HL-60/S4 treated with retinoic acid at 250 ng/mL for 4 days and 3 days (cell line): ENCODE measurements around the gene PANX2.

Experiments
- in situ Hi-C: fragments of 300-500 bp; cut with MboI; formaldehyde crosslinking; loops from 2 replicates; pipeline ENCODE4 v1.7.0; 2022; ENCODE audit warnings: low sequenced_read_pairs

Gene PANX2

DNA sequence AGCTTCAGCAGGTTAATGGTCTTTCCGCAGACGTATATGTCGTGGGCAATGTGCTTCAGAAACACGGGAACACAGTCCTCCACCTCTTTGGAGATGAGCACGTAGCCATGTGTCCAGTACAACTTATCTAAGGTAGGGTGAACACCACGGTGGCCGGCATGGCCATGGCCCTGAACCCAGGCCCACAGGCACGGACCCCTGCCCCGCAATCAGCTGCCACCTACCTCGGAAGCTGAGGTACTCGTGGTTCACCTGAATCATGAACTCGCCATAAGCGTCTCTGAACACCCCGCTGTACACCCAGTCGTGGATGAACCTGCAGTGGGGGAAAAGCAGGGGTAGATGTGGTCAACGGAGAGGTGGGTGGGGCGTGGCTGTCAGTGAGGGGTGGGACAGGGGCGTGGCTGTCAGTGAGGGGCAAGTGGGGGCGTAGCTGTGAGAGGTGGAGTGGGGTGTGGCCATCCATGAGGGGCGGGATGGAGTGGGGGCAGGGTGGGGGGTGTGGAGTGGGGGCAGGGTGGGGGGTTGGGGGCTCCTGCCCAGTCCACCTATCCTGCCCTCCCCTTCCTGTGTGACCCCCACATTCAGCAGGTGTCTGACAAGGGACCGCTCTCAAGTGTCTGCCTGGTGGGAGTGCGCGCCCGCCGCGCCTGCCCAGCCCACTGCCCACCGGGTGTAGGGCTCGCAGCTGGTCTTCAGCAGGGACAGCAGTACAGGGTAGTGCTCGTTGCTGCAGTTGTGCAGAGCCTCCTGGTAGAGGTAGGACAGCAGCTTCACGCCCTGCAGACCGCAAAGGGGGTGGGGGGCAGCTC lies 55.7 kb downstream of the PANX2 start:
- in situ Hi-C loops = no loop called here

- in situ Hi-C loops = no loop called here
These were observed 56.3 kb downstream of the PANX2 start for GRCh38 chr22:50226875-50227165.

GRCh38 chr22:50227579-50228215 lies 57.2 kb downstream of the PANX2 start:
- in situ Hi-C loops = no loop called here

- in situ Hi-C loops = no loop called here
These were observed 57.8 kb downstream of the PANX2 start for GRCh38 chr22:50228366-50228765.

GRCh38 chr22:50229370-50229769 lies 58.8 kb downstream of the PANX2 start:
- in situ Hi-C loops = no loop called here
